Adipocyte (in vitro differentiated cells): Measurements from ENCODE around the gene DOK6.
"Not testable (repeated sequence)": the region's sequence is repeated elsewhere in the genome, so short reads cannot be mapped to it uniquely, and the experiment has no call there.

Experiments used
- DNase-seq: peaks from one replicate; pipeline ENCODE4 v3.0.0-alpha.2; 2015; ENCODE audit warnings: low read depth
- H3K27me3 ChIP-seq: replicated peaks from 2 replicates; pipeline ENCODE4 v1.7.0; 2013; ENCODE audit warnings: mild to moderate bottlenecking, low read length, moderate library complexity; ENCODE audit not compliant: control insufficient read depth, insufficient read depth
- H3K36me3 ChIP-seq: 2 replicates; pipeline ENCODE4 v1.7.0; 2013; ENCODE audit warnings: low read length, mild to moderate bottlenecking, moderate library complexity; ENCODE audit not compliant: control insufficient read depth, insufficient read depth, severe bottlenecking
- H3K4me1 ChIP-seq: 2 replicates; pipeline ENCODE4 v1.7.0; 2013; ENCODE audit warnings: mild to moderate bottlenecking, low read length, moderate library complexity; ENCODE audit not compliant: control insufficient read depth, insufficient read depth
- H3K4me3 ChIP-seq: 2 replicates; pipeline ENCODE4 v1.7.0; 2013; ENCODE audit warnings: mild to moderate bottlenecking, low read length, moderate library complexity
- H3K9ac ChIP-seq: 2 replicates; pipeline ENCODE4 v1.7.0; 2013; ENCODE audit warnings: mild to moderate bottlenecking, low read length, moderate library complexity
- H3K9me3 ChIP-seq: 2 replicates; pipeline ENCODE4 v1.7.0; 2013; ENCODE audit warnings: mild to moderate bottlenecking, low read length, moderate library complexity; ENCODE audit not compliant: control insufficient read depth

The DOK6 gene

DNA sequence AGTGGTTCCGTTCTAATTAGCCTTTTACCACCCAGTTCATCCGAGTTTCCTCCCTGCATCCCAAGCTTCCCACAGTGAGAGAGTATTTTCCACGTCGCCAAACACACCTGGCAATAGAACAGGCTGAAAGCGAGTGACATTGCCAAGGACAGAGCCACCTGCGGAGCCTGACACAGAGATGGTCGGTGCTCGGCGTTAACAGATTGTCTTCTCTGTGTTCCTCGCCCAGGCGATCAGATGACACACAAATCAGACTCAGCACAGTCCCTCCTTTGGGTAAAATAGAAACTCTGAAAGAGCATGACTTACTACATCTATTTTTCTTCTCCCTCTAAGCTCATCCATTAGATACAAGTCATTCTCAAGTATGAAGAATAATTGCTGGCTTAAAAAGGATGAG is 439.3 kb downstream of the DOK6 start:
- Histone ChIP-seq H3K9me3 (no peaks in the 10 kb centered on the region), H3K36me3 (no peaks in the 10 kb centered on the region), H3K27me3 (no peaks in the 10 kb centered on the region), H3K9ac (no peak overlapping the region), H3K4me3 (no peak overlapping the region), H3K4me1 (no peaks in the 10 kb centered on the region)
- no peak for DNase-seq

GRCh38 chr18:69840445-69840844 is 439.8 kb downstream of the DOK6 start:
- Histone ChIP-seq H3K4me3 (no peak overlapping the region), H3K9me3 (no peaks in the 10 kb centered on the region), H3K36me3 (no peaks in the 10 kb centered on the region), H3K4me1 (no peaks in the 10 kb centered on the region), H3K27me3 (no peaks in the 10 kb centered on the region), H3K9ac (no peak overlapping the region)
- DNase-seq, result peak; percentile 53

GRCh38 chr18:69841117-69841516 is 440.4 kb downstream of the DOK6 start:
- DNase-seq, result no peak
- Histone ChIP-seq H3K4me3 (no peak overlapping the region), H3K9me3 (no peaks in the 10 kb centered on the region), H3K4me1 (no peaks in the 10 kb centered on the region), H3K36me3 (no peaks in the 10 kb centered on the region), H3K27me3 (no peaks in the 10 kb centered on the region), H3K9ac (no peak overlapping the region)

DNA sequence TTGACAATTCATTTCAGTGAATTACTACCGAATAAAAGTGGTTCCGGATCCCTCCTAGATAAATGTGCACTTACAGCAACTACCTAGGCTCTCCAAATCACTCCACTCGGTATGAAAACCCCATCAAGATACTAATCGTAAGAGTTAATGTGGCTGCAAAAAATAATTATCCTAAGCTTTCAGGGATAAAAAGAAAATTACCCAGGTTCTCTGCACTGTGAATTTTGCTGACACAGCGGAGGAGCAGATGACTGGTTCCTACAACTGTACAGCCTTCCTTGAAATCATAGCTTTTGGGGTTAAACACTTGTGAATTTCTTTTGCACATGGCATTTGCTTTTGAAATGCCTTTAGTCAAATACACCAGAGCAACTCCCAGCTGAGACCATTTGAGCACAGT is 442.3 kb downstream of the DOK6 start:
- Histone ChIP-seq H3K9me3 (no peaks in the 10 kb centered on the region), H3K9ac (no peak overlapping the region), H3K4me1 (no peaks in the 10 kb centered on the region), H3K36me3 (no peaks in the 10 kb centered on the region), H3K4me3 (no peak overlapping the region), H3K27me3 (no peaks in the 10 kb centered on the region)
- DNase-seq, result no peak

DNA sequence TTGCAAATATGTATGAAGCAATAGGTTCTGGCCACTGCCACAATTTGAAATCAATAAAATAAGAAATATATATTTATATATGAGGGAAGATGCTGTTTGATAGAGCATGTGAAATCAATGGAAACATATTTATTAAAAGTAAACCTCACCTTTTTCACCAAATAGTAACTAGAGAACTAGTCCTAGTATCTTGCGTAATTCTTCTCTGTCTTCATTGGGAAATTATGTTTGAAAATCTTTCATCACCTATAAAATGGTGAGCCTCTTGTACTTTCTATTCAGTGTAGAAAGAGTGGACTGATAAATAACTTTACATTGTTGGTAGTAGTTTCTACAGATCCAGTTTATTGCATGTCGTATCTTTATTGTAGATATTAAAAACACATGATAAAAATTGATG is 444.0 kb downstream of the DOK6 start:
- H3K9ac ChIP-seq, result no peak overlapping the region
- DNase-seq, result no peak
- no peaks in the 10 kb centered on the region for H3K36me3 ChIP-seq
- H3K27me3 ChIP-seq, result no peaks in the 10 kb centered on the region
- no peaks in the 10 kb centered on the region for H3K9me3 ChIP-seq
- H3K4me3 ChIP-seq, result no peak overlapping the region
- H3K4me1 ChIP-seq, result no peaks in the 10 kb centered on the region

DNA sequence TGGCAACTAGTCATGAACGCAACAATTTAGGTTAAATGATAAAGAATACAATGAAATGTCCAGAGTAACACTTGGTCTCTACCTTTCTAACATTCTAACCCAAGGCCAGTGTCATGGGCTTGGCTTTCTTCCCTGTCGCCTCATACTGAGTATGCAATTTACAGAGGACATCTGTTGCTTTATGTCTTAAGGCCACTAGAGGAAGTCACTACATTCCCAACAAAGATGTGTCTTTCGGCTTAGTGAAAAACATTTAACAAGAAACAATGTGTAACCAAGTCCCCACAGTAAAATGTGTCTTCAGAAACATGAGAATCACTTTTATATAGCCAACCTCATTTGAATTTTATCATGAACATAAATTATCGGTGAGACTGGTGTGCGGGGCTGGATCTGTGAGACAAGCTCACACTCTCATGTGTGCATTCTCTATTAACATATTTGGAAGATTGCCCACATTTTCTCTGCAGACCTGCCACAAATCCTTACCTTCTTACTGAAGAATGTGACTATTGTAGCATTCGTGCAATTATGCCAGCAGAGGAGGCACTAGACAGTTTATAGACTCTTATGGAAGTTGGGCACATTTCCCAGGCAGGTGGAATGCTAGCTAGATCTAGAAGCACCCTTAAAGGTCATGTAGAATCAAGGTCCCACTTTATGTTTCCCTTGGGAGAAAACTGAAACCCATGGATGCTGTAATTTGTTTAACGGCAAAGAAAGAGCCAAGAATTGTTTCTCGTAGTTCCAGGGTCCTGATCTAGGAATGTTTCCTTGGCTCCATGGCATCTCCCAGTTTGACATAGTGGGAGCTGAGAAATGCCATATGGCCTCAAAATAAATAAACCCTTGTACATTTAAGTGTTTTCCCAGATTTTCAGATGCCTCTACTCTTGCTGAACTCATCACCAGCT is 445.2 kb downstream of the DOK6 start:
- no peak for DNase-seq

DNA sequence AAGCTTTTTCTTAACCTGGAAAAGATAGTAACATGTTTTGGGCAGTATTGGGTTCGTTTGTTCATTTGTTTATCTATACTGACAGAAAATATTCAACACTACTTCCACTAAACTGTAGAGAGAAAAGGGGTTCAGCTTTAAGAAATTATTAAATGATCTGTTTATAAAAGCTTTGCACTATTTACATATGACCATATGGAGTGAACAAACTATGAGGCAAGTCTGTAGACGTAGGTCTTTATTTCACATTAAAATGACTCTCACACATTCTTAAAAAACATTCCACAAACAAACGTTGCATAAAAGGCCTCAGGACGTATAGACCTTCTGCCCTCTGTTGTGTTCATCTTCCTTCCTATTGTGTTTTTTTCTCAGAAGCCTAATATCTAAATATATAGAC is 452.4 kb downstream of the DOK6 start:
- H3K9me3 ChIP-seq, result no peaks in the 10 kb centered on the region
- DNase-seq, result no peak
- H3K36me3 ChIP-seq, result no peaks in the 10 kb centered on the region
- H3K27me3 ChIP-seq, result no peaks in the 10 kb centered on the region
- H3K4me3 ChIP-seq, result no peak overlapping the region
- H3K9ac ChIP-seq, result no peak overlapping the region
- H3K4me1 ChIP-seq, result no peaks in the 10 kb centered on the region

More for the DNA sequence above, 445.2 kb downstream of the DOK6 start:
- H3K27me3 ChIP-seq, result no peaks in the 10 kb centered on the region
- H3K4me1 ChIP-seq, result no peaks in the 10 kb centered on the region
- H3K9ac ChIP-seq, result no peak overlapping the region
- H3K4me3 ChIP-seq, result no peak overlapping the region
- no peaks in the 10 kb centered on the region for H3K36me3 ChIP-seq
- H3K9me3 ChIP-seq, result no peaks in the 10 kb centered on the region

- DNase-seq, result no peak
- Histone ChIP-seq H3K9me3 (no peaks in the 10 kb centered on the region), H3K27me3 (no peaks in the 10 kb centered on the region), H3K36me3 (no peaks in the 10 kb centered on the region), H3K4me3 (no peak overlapping the region), H3K4me1 (no peaks in the 10 kb centered on the region), H3K9ac (no peak overlapping the region)
Measured at GRCh38 chr18:69854455-69854854, 453.8 kb downstream of the DOK6 start.

GRCh38 chr18:69858897-69859296 is 458.2 kb downstream of the DOK6 start:
- Histone ChIP-seq H3K36me3 (no peaks in the 10 kb centered on the region), H3K9ac (no peak overlapping the region), H3K4me3 (no peak overlapping the region), H3K9me3 (no peaks in the 10 kb centered on the region), H3K4me1 (no peaks in the 10 kb centered on the region), H3K27me3 (no peaks in the 10 kb centered on the region)
- DNase-seq, result no peak

DNA sequence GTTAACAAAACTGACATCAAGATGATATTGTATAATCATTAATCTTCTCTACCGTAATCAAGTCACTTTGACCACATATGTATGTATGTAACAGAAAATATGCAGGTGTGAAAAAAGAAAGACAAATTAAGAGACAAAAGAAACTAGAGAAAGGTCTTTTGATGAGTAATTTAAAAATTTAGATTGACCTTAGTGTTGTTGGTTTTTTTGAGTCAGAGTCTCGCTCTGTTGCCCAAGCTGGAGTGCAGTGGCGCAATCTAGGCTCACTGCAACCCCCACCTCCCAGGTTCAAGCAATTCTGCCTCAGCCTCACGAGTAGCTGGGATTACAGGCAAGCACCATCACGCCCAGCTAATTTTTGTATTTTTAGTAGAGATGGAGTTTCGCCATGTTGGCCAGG is 464.1 kb downstream of the DOK6 start:
- not testable (repeated sequence) for H3K27me3 ChIP-seq, H3K4me1 ChIP-seq, H3K36me3 ChIP-seq, H3K9ac ChIP-seq, DNase-seq, H3K9me3 ChIP-seq, H3K4me3 ChIP-seq

DNA sequence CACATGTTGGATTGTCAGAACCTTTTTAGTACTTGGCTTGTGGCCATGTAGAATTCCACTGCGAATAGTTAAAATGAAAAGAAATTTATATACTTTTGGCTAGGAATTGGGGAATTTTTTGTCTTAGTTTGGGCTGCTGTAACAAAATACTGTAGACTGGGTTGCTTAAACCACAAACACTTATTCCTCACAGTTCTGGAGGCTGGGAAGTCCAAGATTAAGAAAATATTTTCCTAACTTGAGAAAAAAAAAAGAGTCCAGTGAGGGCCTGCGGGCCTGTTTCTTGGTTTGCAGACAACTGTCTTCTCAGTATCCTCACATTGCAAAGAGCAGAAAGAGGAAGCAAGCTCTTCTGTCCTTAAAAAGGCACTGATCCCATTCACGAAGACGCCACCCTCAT is 465.1 kb downstream of the DOK6 start:
- Histone ChIP-seq H3K9ac (no peak overlapping the region), H3K36me3 (no peaks in the 10 kb centered on the region), H3K9me3 (no peaks in the 10 kb centered on the region), H3K27me3 (no peaks in the 10 kb centered on the region), H3K4me3 (no peak overlapping the region), H3K4me1 (no peaks in the 10 kb centered on the region)
- no peak for DNase-seq

GRCh38 chr18:69866212-69866611 is 465.5 kb downstream of the DOK6 start:
- Histone ChIP-seq H3K36me3 (no peaks in the 10 kb centered on the region), H3K9ac (no peak overlapping the region), H3K4me3 (no peak overlapping the region), H3K4me1 (no peaks in the 10 kb centered on the region), H3K27me3 (no peaks in the 10 kb centered on the region), H3K9me3 (no peaks in the 10 kb centered on the region)
- no peak for DNase-seq
